Peyer's patch (tissue), 4 donors: ENCODE data around the gene ADK. TPM values are rescaled to one million over a fixed set of nuclear protein-coding genes. Genes with fewer than 3 reads are reported as not detected.

Experiments
- DNase-seq, 3 donors: peaks; one replicate each; pipeline ENCODE4 v3.0.0-alpha.2; 2017 to 2019
- H3K27ac ChIP-seq, 4 donors: fragments of 200-600 bp; sonication (generic); one replicate each; pipeline ENCODE4 v1.5.1; 2016 to 2019
- H3K27me3 ChIP-seq, 2 donors: fragments of 200-600 bp; sonication (generic); one replicate each; pipeline ENCODE4 v1.5.1; 2019
- H3K36me3 ChIP-seq, 3 donors: fragments of 200-600 bp; sonication (generic); one replicate each; pipeline ENCODE4 v1.5.1; 2016 to 2019
- H3K4me1 ChIP-seq, 4 donors: fragments of 200-600 bp; sonication (generic); one replicate each; pipeline ENCODE4 v1.5.1; 2016 to 2019
- H3K4me3 ChIP-seq, 4 donors: fragments of 200-600 bp; sonication (generic); 1 replicate in 3 of 4; 2 replicates in 1 of 4; pipeline ENCODE4 v1.5.1; 2016 to 2019; ENCODE audit warnings: mild to moderate bottlenecking in 1 of 4
- H3K9me3 ChIP-seq, 4 donors: fragments of 200-600 bp; sonication (generic); one replicate each; pipeline ENCODE4 v1.5.1; 2016 to 2019; ENCODE audit warnings: mild to moderate bottlenecking in 1 of 4
- CTCF ChIP-seq, 6 experiments: fragments of 450-650 bp in 4 of 6; fragments of 200-600 bp in 2 of 6; sonication (generic) in 1 of 6; IDR thresholded peaks; one replicate each; pipeline ENCODE4 v1.5.1; 2017 to 2019; ENCODE audit warnings: antibody characterized with exemption in 6 of 6, mild to moderate bottlenecking in 3 of 6, moderate library complexity in 1 of 6
- POLR2A ChIP-seq, 2 donors: fragments of 450-650 bp; IDR thresholded peaks; one replicate each; pipeline ENCODE4 v1.5.1; 2017; ENCODE audit warnings: antibody characterized with exemption in 2 of 2, mild to moderate bottlenecking in 2 of 2, moderate library complexity in 2 of 2
- total RNA-seq, 4 donors: library from RNA; depleted of rRNA; stranded (reverse); fragments of >200 nt; gene quantifications; one replicate each; pipeline ENCODE4 v1.1.0, GENCODE V29; 2016

The ADK gene
- total RNA-seq, 4 donors from 2014 or later: 7.4 to 50.3 (median 14.3) TPM

- H3K27me3 ChIP-seq: no peaks in the 10 kb centered on the region
- no peaks in the 10 kb centered on the region for H3K4me1 ChIP-seq
- no peak for DNase-seq
- H3K9me3 ChIP-seq: peaks cover 0 to 18% (median 0%) of the 10 kb centered on the region in 4 donors
- H3K36me3 ChIP-seq: no peaks in the 10 kb centered on the region
- no peak for TF ChIP-seq POLR2A (IDR thresholded peaks at IDR 0.05)
- no peak for TF ChIP-seq CTCF (IDR thresholded peaks at IDR 0.05)
- H3K4me3 ChIP-seq: no peak overlapping the region
- H3K27ac ChIP-seq: no peak overlapping the region
Measured at GRCh38 chr10:74365109-74365508, 214.1 kb downstream of the ADK start.

- TF ChIP-seq CTCF (IDR thresholded peaks at IDR 0.05) (no peak), POLR2A (IDR thresholded peaks at IDR 0.05) (no peak)
- no peak for DNase-seq
- Histone ChIP-seq H3K4me1 (no peaks in the 10 kb centered on the region), H3K36me3 (no peaks in the 10 kb centered on the region), H3K9me3 (no peaks in the 10 kb centered on the region), H3K27me3 (no peaks in the 10 kb centered on the region), H3K27ac (no peak overlapping the region), H3K4me3 (no peak overlapping the region)
Measured at GRCh38 chr10:74371696-74372095, 220.7 kb downstream of the ADK start.

GRCh38 chr10:74373059-74373458, 222.0 kb downstream of the ADK start:
- Histone ChIP-seq H3K36me3 (no peaks in the 10 kb centered on the region), H3K27ac (no peak overlapping the region), H3K27me3 (no peaks in the 10 kb centered on the region), H3K4me3 (no peak overlapping the region), H3K9me3 (no peaks in the 10 kb centered on the region), H3K4me1 (no peaks in the 10 kb centered on the region)
- no peak for DNase-seq
- TF ChIP-seq POLR2A (IDR thresholded peaks at IDR 0.05) (no peak), CTCF (IDR thresholded peaks at IDR 0.05) (no peak)

GRCh38 chr10:74377476-74377875, 226.5 kb downstream of the ADK start:
- DNase-seq: no peak
- Histone ChIP-seq H3K4me3 (no peak overlapping the region), H3K36me3 (no peaks in the 10 kb centered on the region), H3K4me1 (no peaks in the 10 kb centered on the region), H3K27me3 (no peaks in the 10 kb centered on the region), H3K9me3 (no peaks in the 10 kb centered on the region), H3K27ac (no peak overlapping the region)
- no peak for TF ChIP-seq POLR2A (IDR thresholded peaks at IDR 0.05)

GRCh38 chr10:74379474-74379873, 228.5 kb downstream of the ADK start:
- H3K4me1 ChIP-seq: no peaks in the 10 kb centered on the region
- TF ChIP-seq CTCF (IDR thresholded peaks at IDR 0.05): no peak

GRCh38 chr10:74380795-74381194, 229.8 kb downstream of the ADK start:
- no peaks in the 10 kb centered on the region for H3K27me3 ChIP-seq

More at GRCh38 chr10:74379474-74379873, 228.5 kb downstream of the ADK start:
- no peak overlapping the region for H3K4me3 ChIP-seq
- no peaks in the 10 kb centered on the region for H3K36me3 ChIP-seq
- H3K9me3 ChIP-seq: no peaks in the 10 kb centered on the region
- no peaks in the 10 kb centered on the region for H3K27me3 ChIP-seq
- no peak for DNase-seq
- no peak overlapping the region for H3K27ac ChIP-seq

More at GRCh38 chr10:74380795-74381194, 229.8 kb downstream of the ADK start:
- no peak for DNase-seq
- no peak overlapping the region for H3K27ac ChIP-seq
- TF ChIP-seq CTCF (IDR thresholded peaks at IDR 0.05) (no peak), POLR2A (IDR thresholded peaks at IDR 0.05) (no peak)
- no peak overlapping the region for H3K4me3 ChIP-seq
- H3K9me3 ChIP-seq: no peaks in the 10 kb centered on the region
- H3K4me1 ChIP-seq: no peaks in the 10 kb centered on the region
- no peaks in the 10 kb centered on the region for H3K36me3 ChIP-seq
